ENCODE results near the gene FUT8.

GRCh38 chr14:65471038-65471878 is 58.7 kb downstream of the FUT8 start:
- TF ChIP-seq POLR2A (IDR thresholded peaks at IDR 0.05) (no peak), CTCF (IDR thresholded peaks at IDR 0.05) (no peak)
